Liver (tissue), 9 donors: ENCODE results near the gene PDZD8. TPM values are rescaled to one million over a fixed set of nuclear protein-coding genes. Genes with fewer than 3 reads are reported as not detected.

ENCODE experiments used
- DNase-seq: peaks from one replicate; pipeline ENCODE4 v3.0.0-alpha.2; 2017; ENCODE audit warnings: low spot score
- H3K27ac ChIP-seq, 2 donors: one replicate each; pipeline ENCODE4 v1.7.0; 2013; ENCODE audit warnings: inconsistent platforms in 2 of 2, low read length in 2 of 2, control low read depth in 1 of 2, low read depth in 1 of 2, mild to moderate bottlenecking in 1 of 2
- H3K27me3 ChIP-seq, 4 donors: one replicate each; pipeline versions ENCODE4 v1.6.1 to v1.7.0; 2013; ENCODE audit warnings: low read length in 3 of 4, inconsistent platforms in 1 of 4, mild to moderate bottlenecking in 1 of 4, moderate library complexity in 1 of 4; ENCODE audit not compliant: control insufficient read depth in 4 of 4, insufficient read depth in 4 of 4
- H3K36me3 ChIP-seq, 4 donors: one replicate each; pipeline versions ENCODE4 v1.6.1 to v1.7.0; 2013; ENCODE audit warnings: low read length in 3 of 4, mild to moderate bottlenecking in 3 of 4, low read depth in 1 of 4, moderate library complexity in 1 of 4; ENCODE audit not compliant: control insufficient read depth in 4 of 4, insufficient read depth in 3 of 4
- H3K4me1 ChIP-seq, 4 donors: one replicate each; pipeline versions ENCODE4 v1.6.1 to v1.7.0; 2013; ENCODE audit warnings: low read length in 3 of 4, mild to moderate bottlenecking in 3 of 4, moderate library complexity in 1 of 4; ENCODE audit not compliant: control insufficient read depth in 4 of 4, insufficient read depth in 4 of 4
- H3K4me3 ChIP-seq, 3 donors: one replicate each; pipeline versions ENCODE4 v1.6.1 to v1.7.0; 2013; ENCODE audit warnings: low read length in 3 of 3, control low read depth in 1 of 3, low read depth in 1 of 3, mild to moderate bottlenecking in 1 of 3
- H3K9ac ChIP-seq, 2 donors: one replicate each; pipeline ENCODE4 v1.7.0; 2013; ENCODE audit warnings: low read length in 2 of 2, mild to moderate bottlenecking in 2 of 2, moderate library complexity in 2 of 2, control low read depth in 1 of 2, low read depth in 1 of 2
- H3K9me3 ChIP-seq, 4 donors: one replicate each; pipeline versions ENCODE4 v1.6.1 to v1.7.0; 2013; ENCODE audit warnings: low read length in 3 of 4; ENCODE audit not compliant: control insufficient read depth in 4 of 4
- EGR1 ChIP-seq, 2 donors: IDR thresholded peaks; 2 replicates each; pipeline ENCODE4 v1.6.1; 2016 to 2018; ENCODE audit warnings: antibody characterized with exemption in 2 of 2, low read depth in 2 of 2
- FOXA1 ChIP-seq: IDR thresholded peaks from 2 replicates; pipeline ENCODE4 v1.6.1; 2016; ENCODE audit warnings: antibody characterized with exemption
- FOXA2 ChIP-seq: IDR thresholded peaks from 2 replicates; pipeline ENCODE4 v1.6.1; 2016; ENCODE audit warnings: antibody characterized with exemption
- GABPA ChIP-seq, 2 donors: IDR thresholded peaks in 1 of 2; conservative IDR thresholded peaks in 1 of 2; 2 replicates each; pipeline ENCODE4 v1.6.1; 2016; ENCODE audit warnings: antibody characterized with exemption in 2 of 2, mild to moderate bottlenecking in 1 of 2, moderate library complexity in 1 of 2
- HNF4A ChIP-seq, 2 donors: conservative IDR thresholded peaks; 2 replicates each; pipeline ENCODE4 v1.6.1; 2016; ENCODE audit warnings: antibody characterized with exemption in 2 of 2, mild to moderate bottlenecking in 2 of 2
- HNF4G ChIP-seq: IDR thresholded peaks from 2 replicates; pipeline ENCODE4 v1.6.1; 2016; ENCODE audit warnings: antibody characterized with exemption
- JUND ChIP-seq, 2 donors: IDR thresholded peaks; 2 replicates each; pipeline ENCODE4 v1.6.1; 2016; ENCODE audit warnings: antibody characterized with exemption in 2 of 2
- NR2F2 ChIP-seq: IDR thresholded peaks from 2 replicates; pipeline ENCODE4 v1.6.1; 2016; ENCODE audit warnings: antibody characterized with exemption
- RAD21 ChIP-seq, 2 donors: IDR thresholded peaks; 2 replicates each; pipeline ENCODE4 v1.6.1; 2016; ENCODE audit warnings: antibody characterized with exemption in 2 of 2, mild to moderate bottlenecking in 2 of 2
- RXRA ChIP-seq, 2 donors: IDR thresholded peaks; 2 replicates each; pipeline ENCODE4 v1.6.1; 2017 to 2018; ENCODE audit warnings: antibody characterized with exemption in 2 of 2, mild to moderate bottlenecking in 1 of 2
- SP1 ChIP-seq: IDR thresholded peaks from 2 replicates; pipeline ENCODE4 v1.6.1; 2018; ENCODE audit warnings: antibody characterized with exemption, mild to moderate bottlenecking
- TAF1 ChIP-seq: conservative IDR thresholded peaks from 2 replicates; pipeline ENCODE4 v1.6.1; 2016; ENCODE audit warnings: antibody characterized with exemption, mild to moderate bottlenecking
- YY1 ChIP-seq: IDR thresholded peaks from 2 replicates; pipeline ENCODE4 v1.6.1; 2016; ENCODE audit warnings: antibody characterized with exemption, mild to moderate bottlenecking
- WGBS: extraction: QIAGEN DNeasy Blood & Tissue Kit; methylation state at CpG from one replicate; pipeline ENCODE4 v1.1.7; 2013; 5-methylcytosine and 5-hydroxymethylcytosine counted together
- polyA plus RNA-seq, 2 donors: library from polyadenylated mRNA; stranded (reverse) in 1 of 2; unstranded in 1 of 2; fragments of 200-250 nt in 1 of 2; fragments of >200 nt in 1 of 2; fragmentation: Nextera tagmentation in 1 of 2; extraction: Ambion mirVana in 1 of 2; gene quantifications; one replicate each; pipeline versions ENCODE4 v1.2.1 to v1.2.3, GENCODE V29; 2013 to 2015
- total RNA-seq, 2 donors: library from RNA; depleted of rRNA; stranded (reverse); fragments of >200 nt; gene quantifications; one replicate each; pipeline ENCODE4 v1.2.3, GENCODE V29; 2014
- TF ChIP-seq, protein P1 (sequence below): IDR thresholded peaks from 2 replicates; pipeline ENCODE4 v1.6.1; 2016; ENCODE audit warnings: antibody characterized with exemption
- TF ChIP-seq, protein P2 (sequence below): IDR thresholded peaks from 2 replicates; pipeline ENCODE4 v1.6.1; 2016; ENCODE audit warnings: antibody characterized with exemption
- TF ChIP-seq, protein P3 (sequence below): IDR thresholded peaks from 2 replicates; pipeline ENCODE4 v1.6.1; 2016; ENCODE audit warnings: antibody characterized with exemption, mild to moderate bottlenecking
- TF ChIP-seq, protein P4 (sequence below): fragments of 150-350 bp; IDR thresholded peaks from 2 replicates; pipeline ENCODE4 v1.5.1; 2017; ENCODE audit warnings: improper control_type of control experiment, low read depth, low read length; ENCODE audit not compliant: missing input control
- TF ChIP-seq, protein P5 (sequence below): IDR thresholded peaks from 2 replicates; pipeline ENCODE4 v1.6.1; 2016; ENCODE audit warnings: antibody characterized with exemption
- donor health status: healthy.
- donor health status: healthy.
- donor health status: healthy.
- donor health status: healthy.
- donor health status: healthy.

Gene PDZD8
- total and polyA plus RNA-seq, 4 donors: 9.3 to 38.9 (median 15.1) TPM

DNA sequence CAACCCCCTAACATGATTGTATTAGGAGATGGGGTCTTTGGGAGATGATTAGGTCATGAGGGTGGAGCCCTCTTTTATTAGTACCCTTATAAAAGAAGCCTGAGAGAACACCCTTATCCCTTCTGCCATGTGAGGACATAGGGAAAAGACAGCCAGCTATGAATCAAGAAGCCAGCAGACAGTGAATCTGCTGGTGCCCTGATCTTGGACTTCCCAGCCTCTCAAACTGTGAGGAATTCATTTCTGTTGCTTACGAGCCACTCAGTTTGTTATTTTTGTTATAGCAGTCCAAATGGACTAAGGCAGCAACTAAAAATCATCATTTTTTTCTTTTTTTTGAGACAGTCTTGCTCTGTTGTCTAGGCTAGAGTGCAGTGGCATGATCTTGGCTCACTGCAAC lies 74.6 kb downstream of the PDZD8 start:
- no peak overlapping the region for H3K9ac ChIP-seq
- no peak for DNase-seq
- H3K36me3 ChIP-seq: peaks cover 0 to 2% (median 1%) of the 10 kb centered on the region in 4 donors
- no peak overlapping the region for H3K27ac ChIP-seq
- H3K4me3 ChIP-seq: no peak overlapping the region
- no peak for TF ChIP-seq NR2F2
- TF ChIP-seq SP1: no peak
- no peak for TF ChIP-seq FOXA2
- no peak for TF ChIP-seq GABPA (IDR thresholded peaks at IDR 0.05 in 1 of 2, conservative IDR thresholded peaks at IDR 0.05 in 1 of 2)
- TF ChIP-seq, protein P1, sequence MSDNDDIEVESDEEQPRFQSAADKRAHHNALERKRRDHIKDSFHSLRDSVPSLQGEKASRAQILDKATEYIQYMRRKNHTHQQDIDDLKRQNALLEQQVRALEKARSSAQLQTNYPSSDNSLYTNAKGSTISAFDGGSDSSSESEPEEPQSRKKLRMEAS: no peak
- TF ChIP-seq RAD21 (IDR thresholded peaks at IDR 0.05): no peak
- TF ChIP-seq, protein P2, sequence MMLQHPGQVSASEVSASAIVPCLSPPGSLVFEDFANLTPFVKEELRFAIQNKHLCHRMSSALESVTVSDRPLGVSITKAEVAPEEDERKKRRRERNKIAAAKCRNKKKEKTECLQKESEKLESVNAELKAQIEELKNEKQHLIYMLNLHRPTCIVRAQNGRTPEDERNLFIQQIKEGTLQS: no peak
- no peak for TF ChIP-seq FOXA1
- no peak for TF ChIP-seq EGR1 (IDR thresholded peaks at IDR 0.05; ENCODE audit: low read depth in 2 of 2)
- TF ChIP-seq, protein P3, sequence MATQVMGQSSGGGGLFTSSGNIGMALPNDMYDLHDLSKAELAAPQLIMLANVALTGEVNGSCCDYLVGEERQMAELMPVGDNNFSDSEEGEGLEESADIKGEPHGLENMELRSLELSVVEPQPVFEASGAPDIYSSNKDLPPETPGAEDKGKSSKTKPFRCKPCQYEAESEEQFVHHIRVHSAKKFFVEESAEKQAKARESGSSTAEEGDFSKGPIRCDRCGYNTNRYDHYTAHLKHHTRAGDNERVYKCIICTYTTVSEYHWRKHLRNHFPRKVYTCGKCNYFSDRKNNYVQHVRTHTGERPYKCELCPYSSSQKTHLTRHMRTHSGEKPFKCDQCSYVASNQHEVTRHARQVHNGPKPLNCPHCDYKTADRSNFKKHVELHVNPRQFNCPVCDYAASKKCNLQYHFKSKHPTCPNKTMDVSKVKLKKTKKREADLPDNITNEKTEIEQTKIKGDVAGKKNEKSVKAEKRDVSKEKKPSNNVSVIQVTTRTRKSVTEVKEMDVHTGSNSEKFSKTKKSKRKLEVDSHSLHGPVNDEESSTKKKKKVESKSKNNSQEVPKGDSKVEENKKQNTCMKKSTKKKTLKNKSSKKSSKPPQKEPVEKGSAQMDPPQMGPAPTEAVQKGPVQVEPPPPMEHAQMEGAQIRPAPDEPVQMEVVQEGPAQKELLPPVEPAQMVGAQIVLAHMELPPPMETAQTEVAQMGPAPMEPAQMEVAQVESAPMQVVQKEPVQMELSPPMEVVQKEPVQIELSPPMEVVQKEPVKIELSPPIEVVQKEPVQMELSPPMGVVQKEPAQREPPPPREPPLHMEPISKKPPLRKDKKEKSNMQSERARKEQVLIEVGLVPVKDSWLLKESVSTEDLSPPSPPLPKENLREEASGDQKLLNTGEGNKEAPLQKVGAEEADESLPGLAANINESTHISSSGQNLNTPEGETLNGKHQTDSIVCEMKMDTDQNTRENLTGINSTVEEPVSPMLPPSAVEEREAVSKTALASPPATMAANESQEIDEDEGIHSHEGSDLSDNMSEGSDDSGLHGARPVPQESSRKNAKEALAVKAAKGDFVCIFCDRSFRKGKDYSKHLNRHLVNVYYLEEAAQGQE: no peak
- no peak for TF ChIP-seq HNF4G
- TF ChIP-seq JUND (IDR thresholded peaks at IDR 0.05): no peak
- TF ChIP-seq TAF1: no peak
- no peak for TF ChIP-seq RXRA (IDR thresholded peaks at IDR 0.05)
- TF ChIP-seq, protein P4, sequence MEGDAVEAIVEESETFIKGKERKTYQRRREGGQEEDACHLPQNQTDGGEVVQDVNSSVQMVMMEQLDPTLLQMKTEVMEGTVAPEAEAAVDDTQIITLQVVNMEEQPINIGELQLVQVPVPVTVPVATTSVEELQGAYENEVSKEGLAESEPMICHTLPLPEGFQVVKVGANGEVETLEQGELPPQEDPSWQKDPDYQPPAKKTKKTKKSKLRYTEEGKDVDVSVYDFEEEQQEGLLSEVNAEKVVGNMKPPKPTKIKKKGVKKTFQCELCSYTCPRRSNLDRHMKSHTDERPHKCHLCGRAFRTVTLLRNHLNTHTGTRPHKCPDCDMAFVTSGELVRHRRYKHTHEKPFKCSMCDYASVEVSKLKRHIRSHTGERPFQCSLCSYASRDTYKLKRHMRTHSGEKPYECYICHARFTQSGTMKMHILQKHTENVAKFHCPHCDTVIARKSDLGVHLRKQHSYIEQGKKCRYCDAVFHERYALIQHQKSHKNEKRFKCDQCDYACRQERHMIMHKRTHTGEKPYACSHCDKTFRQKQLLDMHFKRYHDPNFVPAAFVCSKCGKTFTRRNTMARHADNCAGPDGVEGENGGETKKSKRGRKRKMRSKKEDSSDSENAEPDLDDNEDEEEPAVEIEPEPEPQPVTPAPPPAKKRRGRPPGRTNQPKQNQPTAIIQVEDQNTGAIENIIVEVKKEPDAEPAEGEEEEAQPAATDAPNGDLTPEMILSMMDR: no peak
- TF ChIP-seq, protein P5, sequence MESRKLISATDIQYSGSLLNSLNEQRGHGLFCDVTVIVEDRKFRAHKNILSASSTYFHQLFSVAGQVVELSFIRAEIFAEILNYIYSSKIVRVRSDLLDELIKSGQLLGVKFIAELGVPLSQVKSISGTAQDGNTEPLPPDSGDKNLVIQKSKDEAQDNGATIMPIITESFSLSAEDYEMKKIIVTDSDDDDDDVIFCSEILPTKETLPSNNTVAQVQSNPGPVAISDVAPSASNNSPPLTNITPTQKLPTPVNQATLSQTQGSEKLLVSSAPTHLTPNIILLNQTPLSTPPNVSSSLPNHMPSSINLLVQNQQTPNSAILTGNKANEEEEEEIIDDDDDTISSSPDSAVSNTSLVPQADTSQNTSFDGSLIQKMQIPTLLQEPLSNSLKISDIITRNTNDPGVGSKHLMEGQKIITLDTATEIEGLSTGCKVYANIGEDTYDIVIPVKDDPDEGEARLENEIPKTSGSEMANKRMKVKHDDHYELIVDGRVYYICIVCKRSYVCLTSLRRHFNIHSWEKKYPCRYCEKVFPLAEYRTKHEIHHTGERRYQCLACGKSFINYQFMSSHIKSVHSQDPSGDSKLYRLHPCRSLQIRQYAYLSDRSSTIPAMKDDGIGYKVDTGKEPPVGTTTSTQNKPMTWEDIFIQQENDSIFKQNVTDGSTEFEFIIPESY: no peak
- TF ChIP-seq YY1: no peak
- no peak for TF ChIP-seq HNF4A (conservative IDR thresholded peaks at IDR 0.05)
- H3K27me3 ChIP-seq: no peaks in the 10 kb centered on the region
- peaks cover 0 to 3% (median 0%) of the 10 kb centered on the region in 4 donors for H3K4me1 ChIP-seq
- no peaks in the 10 kb centered on the region for H3K9me3 ChIP-seq
- WGBS: 97% methylated on average over 1 of the region's 1 CpG
